Calu3 (cell line): ENCODE measurements around the gene FCHSD2. TPM values are rescaled to one million over a fixed set of nuclear protein-coding genes. Genes with fewer than 3 reads are reported as not detected.

ENCODE experiments used
- BruUV-seq: library from RNA; stranded (reverse); fragments of 400-500 nt; replicated peaks from 2 replicates; lab custom pipeline; 2021; lab: Mats Ljungman, UMichigan
- CTCF ChIA-PET: fragments of 300-600 bp; sonication (Branson Sonifier 250); formaldehyde crosslinking; loops from one replicate; lab custom pipeline; 2022; ENCODE audit warnings: antibody characterized with exemption; lab: Charles Lee
- DNase-seq: peaks from one replicate; pipeline ENCODE4 v3.0.0; 2022
- H3K27ac Mint-ChIP-seq: one replicate; pipeline ENCODE4 v1.8.0; 2022; ENCODE audit warnings: mixed read lengths; ENCODE audit not compliant: unreplicated experiment
- H3K27me3 Mint-ChIP-seq: one replicate; pipeline ENCODE4 v1.8.0; 2022; ENCODE audit warnings: mixed read lengths; ENCODE audit not compliant: unreplicated experiment
- H3K36me3 Mint-ChIP-seq: one replicate; pipeline ENCODE4 v1.8.0; 2022; ENCODE audit warnings: mild to moderate bottlenecking, moderate library complexity, mixed read lengths; ENCODE audit not compliant: insufficient read depth, unreplicated experiment
- H3K4me1 Mint-ChIP-seq: one replicate; pipeline ENCODE4 v1.8.0; 2022; ENCODE audit warnings: mild to moderate bottlenecking, low read depth, mixed read lengths; ENCODE audit not compliant: unreplicated experiment
- H3K4me3 Mint-ChIP-seq: one replicate; pipeline ENCODE4 v1.8.0; 2022; ENCODE audit warnings: mild to moderate bottlenecking, low read depth, moderate library complexity, mixed read lengths; ENCODE audit not compliant: unreplicated experiment
- H3K9me3 Mint-ChIP-seq: one replicate; pipeline ENCODE4 v1.8.0; 2022; ENCODE audit warnings: low read depth, mixed read lengths; ENCODE audit not compliant: unreplicated experiment
- intact Hi-C: fragments of 100-400 bp; cut with micrococcal nuclease; formaldehyde crosslinking; loops from one replicate; pipeline ENCODE4 v1.10.0; 2022; ENCODE audit not compliant: unreplicated experiment
- total RNA-seq: library from RNA; stranded (reverse); gene quantifications from 2 replicates; pipeline ENCODE4 v1.2.3, GENCODE V29; 2022
- TF ChIP-seq, protein P1 (sequence below): fragments of 200-600 bp; IDR thresholded peaks from one replicate; pipeline ENCODE4 v1.8.0; 2022; ENCODE audit warnings: antibody characterized with exemption; ENCODE audit not compliant: unreplicated experiment

Gene FCHSD2
- total RNA-seq, 1 experiment from 2014 or later: 16.2 TPM

DNA sequence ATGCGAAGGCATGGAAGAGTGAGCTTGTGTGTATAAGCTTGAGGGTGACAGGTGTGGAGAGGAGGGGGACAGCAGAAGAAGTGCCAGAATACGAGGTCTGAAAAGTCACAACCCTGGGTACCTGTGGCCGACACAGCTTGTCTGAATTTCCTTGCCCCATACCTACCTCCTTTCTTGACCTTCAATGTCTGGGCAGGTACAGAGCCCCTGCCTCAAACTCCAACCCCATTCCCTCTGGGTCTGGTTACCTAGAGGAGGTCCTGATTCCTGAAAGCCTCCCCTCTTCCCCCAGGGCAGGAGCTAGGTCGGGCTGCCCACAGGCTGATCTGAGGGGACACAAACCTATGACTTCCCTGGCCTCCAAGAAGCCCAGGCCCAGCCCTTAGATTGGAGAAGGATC, 36.6 kb upstream of the FCHSD2 start:
- TF ChIP-seq, protein P1, sequence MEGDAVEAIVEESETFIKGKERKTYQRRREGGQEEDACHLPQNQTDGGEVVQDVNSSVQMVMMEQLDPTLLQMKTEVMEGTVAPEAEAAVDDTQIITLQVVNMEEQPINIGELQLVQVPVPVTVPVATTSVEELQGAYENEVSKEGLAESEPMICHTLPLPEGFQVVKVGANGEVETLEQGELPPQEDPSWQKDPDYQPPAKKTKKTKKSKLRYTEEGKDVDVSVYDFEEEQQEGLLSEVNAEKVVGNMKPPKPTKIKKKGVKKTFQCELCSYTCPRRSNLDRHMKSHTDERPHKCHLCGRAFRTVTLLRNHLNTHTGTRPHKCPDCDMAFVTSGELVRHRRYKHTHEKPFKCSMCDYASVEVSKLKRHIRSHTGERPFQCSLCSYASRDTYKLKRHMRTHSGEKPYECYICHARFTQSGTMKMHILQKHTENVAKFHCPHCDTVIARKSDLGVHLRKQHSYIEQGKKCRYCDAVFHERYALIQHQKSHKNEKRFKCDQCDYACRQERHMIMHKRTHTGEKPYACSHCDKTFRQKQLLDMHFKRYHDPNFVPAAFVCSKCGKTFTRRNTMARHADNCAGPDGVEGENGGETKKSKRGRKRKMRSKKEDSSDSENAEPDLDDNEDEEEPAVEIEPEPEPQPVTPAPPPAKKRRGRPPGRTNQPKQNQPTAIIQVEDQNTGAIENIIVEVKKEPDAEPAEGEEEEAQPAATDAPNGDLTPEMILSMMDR: no peak
- H3K27me3 Mint-ChIP-seq: peaks cover 21% of the 10 kb centered on the region
- BruUV-seq: no TSS peak
- intact Hi-C loops: loop anchor here (1.0 to 10.0 kb wide), 3 partner anchors 254 to 454 kb away; no protein-coding TSS in a partner anchor
- no peaks in the 10 kb centered on the region for H3K36me3 Mint-ChIP-seq
- CTCF ChIA-PET: interaction anchor here (1.1 to 3.7 kb wide), 3 partner anchors 28 to 347 kb away, joined by 3 to 38 read pairs (median 3); no protein-coding TSS in a partner anchor
- no peaks in the 10 kb centered on the region for H3K9me3 Mint-ChIP-seq
- DNase-seq: no peak
- no peak overlapping the region for H3K4me3 Mint-ChIP-seq
- peaks cover 13% of the 10 kb centered on the region for H3K4me1 Mint-ChIP-seq
- H3K27ac Mint-ChIP-seq: no peak overlapping the region

DNA sequence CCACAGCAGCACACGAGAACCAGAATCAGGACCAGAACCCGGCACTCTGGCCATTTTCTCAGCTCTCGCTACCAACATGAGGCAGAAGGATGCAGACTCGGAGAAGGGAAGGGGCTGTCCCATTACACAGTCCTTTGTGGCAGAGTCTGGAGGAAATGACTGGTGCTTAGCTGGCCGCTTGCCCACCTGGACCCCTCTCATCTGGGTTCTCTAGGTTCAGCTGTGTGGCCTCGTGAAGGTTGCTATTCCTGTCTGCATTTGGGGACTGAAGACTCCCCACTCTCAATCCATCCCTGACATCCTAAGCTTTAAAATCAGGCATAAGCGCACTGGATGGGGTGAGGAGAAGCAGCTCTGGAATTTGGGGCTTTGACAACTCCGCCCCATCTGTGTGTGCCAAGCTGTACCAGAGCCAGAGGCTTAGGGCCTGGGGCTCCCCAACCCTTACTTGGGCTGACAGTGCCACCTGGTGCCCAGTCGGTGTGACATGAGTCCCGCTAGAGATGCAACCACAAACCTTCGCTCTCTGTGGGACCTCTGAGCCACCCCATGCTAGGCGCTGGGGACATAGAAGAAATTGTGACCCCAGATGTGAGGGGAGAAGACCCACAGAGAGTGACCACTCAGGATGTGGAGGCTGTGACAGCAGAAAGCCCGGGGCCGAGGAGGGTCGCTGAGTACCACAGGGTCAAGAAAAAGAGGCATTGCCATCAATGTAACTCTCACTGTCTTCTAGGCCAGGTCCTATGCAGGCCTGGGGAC, 35.8 kb upstream of the FCHSD2 start:
- TF ChIP-seq, protein P1: peak; percentile 76
- BruUV-seq: no TSS peak
- CTCF ChIA-PET: interaction anchor here (0.7 to 3.7 kb wide), 12 partner anchors 9 to 453 kb away, joined by 3 to 38 read pairs (median 3); partner anchors contain the start of gene FCHSD2

DNA sequence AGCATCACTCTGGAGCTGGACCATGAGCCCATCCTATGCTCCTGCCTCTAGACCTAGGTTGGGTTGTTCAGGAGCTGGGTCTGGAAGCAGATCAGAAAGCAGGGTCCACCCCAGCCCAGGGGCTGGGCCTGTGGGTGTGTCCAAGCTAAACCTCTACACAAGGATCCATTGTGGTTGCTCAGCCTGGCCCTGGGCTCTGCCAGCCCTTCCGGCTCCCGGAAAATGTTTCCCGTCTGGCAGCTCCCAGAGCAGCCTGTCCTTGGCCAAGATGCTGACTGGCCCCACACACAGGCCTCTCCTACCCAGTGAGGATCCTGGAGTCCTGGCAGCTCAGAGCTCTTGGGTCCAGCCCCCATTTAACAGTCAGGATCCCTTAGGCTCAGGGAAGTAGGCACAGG, 35.3 kb upstream of the FCHSD2 start:
- CTCF ChIA-PET: interaction anchor here (0.6 to 3.7 kb wide), 12 partner anchors 8 to 452 kb away, joined by 3 to 38 read pairs (median 4); partner anchors contain the start of gene FCHSD2
- H3K9me3 Mint-ChIP-seq: no peaks in the 10 kb centered on the region
- DNase-seq: peak; percentile 30
- H3K27me3 Mint-ChIP-seq: peaks cover 13% of the 10 kb centered on the region
- no TSS peak for BruUV-seq
- TF ChIP-seq, protein P1: no peak
- peaks cover 13% of the 10 kb centered on the region for H3K4me1 Mint-ChIP-seq
- no peak overlapping the region for H3K4me3 Mint-ChIP-seq
- H3K36me3 Mint-ChIP-seq: no peaks in the 10 kb centered on the region
- intact Hi-C loops: loop anchor here (10.0 kb wide), 1 partner anchor 453 kb away; no protein-coding TSS in a partner anchor
- H3K27ac Mint-ChIP-seq: no peak overlapping the region

More for the DNA sequence above, 35.8 kb upstream of the FCHSD2 start:
- H3K9me3 Mint-ChIP-seq: no peaks in the 10 kb centered on the region
- H3K36me3 Mint-ChIP-seq: no peaks in the 10 kb centered on the region
- peak; percentile 82 for DNase-seq
- no peak overlapping the region for H3K27ac Mint-ChIP-seq
- H3K4me3 Mint-ChIP-seq: no peak overlapping the region
- H3K27me3 Mint-ChIP-seq: peaks cover 18% of the 10 kb centered on the region
- intact Hi-C loops: loop anchor here (1.0 to 10.0 kb wide), 3 partner anchors 254 to 453 kb away; no protein-coding TSS in a partner anchor
- peaks cover 13% of the 10 kb centered on the region for H3K4me1 Mint-ChIP-seq

DNA sequence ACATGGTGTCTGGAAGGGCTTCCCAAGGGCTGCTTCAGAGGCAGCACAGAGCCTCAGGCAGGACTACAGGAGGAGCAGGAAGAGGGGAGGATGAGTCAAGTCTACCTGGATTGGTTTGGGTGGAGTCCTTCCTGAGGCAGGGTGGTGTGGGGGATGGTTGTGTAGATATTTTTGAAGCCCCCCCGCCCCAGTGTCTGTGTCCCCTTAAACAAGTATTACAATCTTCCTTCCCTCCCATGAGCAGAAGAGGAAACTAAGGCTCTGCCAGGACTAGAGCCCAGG, 34.7 kb upstream of the FCHSD2 start:
- H3K27me3 Mint-ChIP-seq: peaks cover 13% of the 10 kb centered on the region
- no peaks in the 10 kb centered on the region for H3K36me3 Mint-ChIP-seq
- no peak for DNase-seq
- CTCF ChIA-PET: interaction anchor here (0.6 to 3.7 kb wide), 6 partner anchors 8 to 345 kb away, joined by 3 to 38 read pairs (median 6); partner anchors contain the start of gene FCHSD2
- TF ChIP-seq, protein P1: no peak
- BruUV-seq: no TSS peak
- no peaks in the 10 kb centered on the region for H3K9me3 Mint-ChIP-seq
- H3K4me1 Mint-ChIP-seq: peaks cover 13% of the 10 kb centered on the region
- no peak overlapping the region for H3K4me3 Mint-ChIP-seq
- intact Hi-C loops: loop anchor here (10.0 kb wide), 1 partner anchor 452 kb away; no protein-coding TSS in a partner anchor
- no peak overlapping the region for H3K27ac Mint-ChIP-seq
